GM18499 (cell line): ENCODE data around the gene NFATC1.

ENCODE experiments used
- ATAC-seq: cut with Tn5 transposase; IDR thresholded peaks from one replicate; pipeline ENCODE4 v1.9.1; 2021; ENCODE audit warnings: moderate number of reproducible peaks; ENCODE audit not compliant: insufficient read depth, unreplicated experiment

The NFATC1 gene

DNA sequence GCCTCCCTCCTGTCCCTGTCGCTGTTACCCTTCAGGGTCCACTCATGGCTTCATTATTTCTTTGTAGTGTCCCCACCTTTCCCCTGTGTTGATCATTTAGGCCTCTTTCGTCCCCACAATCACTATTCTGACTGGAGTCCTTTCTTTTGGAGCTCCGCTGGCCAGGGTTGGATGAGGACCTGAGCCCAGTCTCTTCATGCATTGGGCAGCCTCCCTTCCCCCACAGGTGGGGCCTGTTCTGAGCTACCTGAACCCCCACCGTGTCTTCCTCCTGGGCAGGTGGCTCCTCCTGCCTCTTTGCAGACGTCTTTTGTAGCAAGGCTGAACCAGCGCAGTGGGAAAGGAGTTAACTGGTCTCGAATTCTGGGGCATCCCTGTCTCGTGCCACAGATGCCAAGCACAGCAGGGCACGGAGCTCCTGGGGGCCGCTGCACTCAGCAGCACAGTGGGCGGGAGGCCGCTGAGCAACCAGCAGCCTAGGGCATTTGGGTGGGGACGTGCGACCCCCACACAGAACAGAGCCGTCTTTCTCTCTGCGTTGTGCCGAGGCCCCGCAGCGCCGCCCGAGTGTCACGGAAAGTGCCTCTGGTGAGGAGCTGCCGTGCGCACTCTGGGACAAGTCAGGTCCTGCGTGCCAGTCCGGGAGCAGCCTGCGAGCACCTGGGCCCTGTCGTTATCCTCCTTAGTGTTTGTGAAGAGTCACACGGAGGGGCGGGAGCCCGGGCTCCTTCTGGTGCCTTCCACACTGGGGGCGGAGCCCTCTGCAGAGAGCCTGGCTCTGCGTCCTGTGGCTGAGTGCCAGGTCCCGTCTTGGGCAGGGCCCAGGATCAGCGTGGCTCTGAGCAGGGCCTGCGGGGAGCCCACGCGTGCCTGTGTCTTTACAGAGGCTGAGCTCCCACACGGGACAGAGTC is 130.1 kb downstream of the NFATC1 start:
- no peak for ATAC-seq

DNA sequence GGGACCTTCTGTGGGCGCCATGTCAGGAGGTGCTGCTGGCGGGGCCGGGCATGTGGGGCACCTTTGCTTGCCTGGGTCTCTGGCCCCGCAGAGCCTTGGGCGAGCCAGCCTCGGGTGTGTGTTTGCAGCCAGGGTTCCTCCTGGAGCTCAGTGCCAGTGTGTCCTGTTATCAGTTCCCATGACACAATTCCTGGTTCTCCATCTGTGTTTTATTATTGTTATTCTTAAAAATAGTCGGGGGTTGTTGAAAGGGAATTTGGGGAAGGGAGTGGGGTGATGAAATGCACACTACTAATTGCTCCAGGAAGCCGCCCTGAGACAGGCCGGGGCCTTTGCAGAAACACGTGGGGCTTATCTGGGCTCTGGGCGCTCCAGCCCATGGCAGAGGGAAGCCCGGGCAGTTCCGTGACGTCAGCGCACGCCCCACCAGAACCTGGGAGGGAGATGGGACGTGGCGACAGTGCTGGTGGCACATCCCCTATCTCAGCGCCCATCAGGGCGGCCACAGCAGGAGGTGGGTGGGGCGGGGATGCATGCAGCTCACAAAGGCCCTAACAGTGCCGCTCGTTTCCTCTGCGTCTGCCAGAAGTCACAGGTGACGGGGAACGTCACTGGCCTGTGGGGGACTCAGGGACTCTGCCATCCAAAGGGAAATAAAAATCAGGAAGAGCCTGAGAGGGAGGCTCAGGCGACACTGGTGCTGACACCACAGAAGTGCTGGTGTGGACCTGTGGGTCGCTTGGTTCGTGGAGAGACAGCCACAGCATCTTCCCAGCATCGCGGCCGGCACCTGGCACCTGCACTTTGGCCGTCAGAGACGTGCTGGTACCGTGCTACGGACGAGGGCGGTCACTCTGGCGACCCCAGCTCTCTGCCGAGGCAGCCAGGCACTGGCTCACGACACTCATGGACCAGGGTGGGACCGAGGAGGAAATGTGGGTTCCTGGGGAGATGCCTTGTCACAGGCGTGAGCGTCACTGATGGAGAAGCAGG is 131.0 kb downstream of the NFATC1 start:
- ATAC-seq, result no peak

DNA sequence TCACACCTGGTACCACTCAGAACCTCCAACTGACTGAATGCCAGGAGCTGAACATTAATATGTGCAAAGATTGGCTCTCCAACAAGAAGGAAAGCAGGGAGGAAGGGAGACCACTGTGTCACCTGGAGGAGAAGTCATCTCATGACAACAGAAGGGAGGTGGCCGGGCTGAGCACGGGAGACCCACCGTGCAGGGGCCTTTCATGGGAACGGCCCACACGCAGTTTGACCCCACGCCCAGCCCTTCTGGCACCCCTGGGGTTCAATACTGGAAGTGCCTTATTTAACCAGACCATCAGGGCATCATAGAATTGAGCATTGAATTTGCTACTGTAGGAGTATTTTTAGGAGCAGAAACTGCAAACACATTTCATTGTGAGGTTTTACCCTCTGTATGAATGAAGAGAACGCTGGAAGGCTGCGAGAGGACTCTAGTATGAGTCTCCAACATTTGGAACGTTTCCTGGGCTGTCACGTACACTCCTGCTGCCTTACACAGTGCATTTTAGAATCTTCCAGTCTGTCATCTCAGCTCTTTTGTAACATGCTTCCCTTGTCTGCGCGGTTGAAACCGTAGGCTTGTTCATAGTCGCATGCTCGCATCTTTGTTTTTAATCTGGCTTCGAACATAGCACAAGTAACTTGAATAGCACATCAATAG is 132.1 kb downstream of the NFATC1 start:
- ATAC-seq, result no peak

DNA sequence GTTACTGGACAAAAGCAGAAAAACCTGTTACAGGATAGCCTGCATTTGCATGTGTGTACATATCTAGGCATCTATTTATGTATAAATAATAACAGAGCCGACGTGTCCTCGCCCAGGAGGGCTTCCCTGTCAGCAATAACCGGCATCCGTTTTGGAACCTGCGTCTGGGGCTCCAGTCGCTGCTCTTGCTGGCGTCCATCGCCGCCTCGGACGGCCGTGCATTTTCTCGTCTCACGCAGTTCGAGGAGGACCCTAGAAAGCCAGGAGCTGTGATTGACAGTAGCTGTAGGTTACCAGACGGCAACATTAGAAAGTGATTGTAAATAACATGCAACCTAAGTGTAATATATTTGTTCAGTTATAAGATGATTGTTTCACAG is 132.6 kb downstream of the NFATC1 start:
- ATAC-seq, result no peak

DNA sequence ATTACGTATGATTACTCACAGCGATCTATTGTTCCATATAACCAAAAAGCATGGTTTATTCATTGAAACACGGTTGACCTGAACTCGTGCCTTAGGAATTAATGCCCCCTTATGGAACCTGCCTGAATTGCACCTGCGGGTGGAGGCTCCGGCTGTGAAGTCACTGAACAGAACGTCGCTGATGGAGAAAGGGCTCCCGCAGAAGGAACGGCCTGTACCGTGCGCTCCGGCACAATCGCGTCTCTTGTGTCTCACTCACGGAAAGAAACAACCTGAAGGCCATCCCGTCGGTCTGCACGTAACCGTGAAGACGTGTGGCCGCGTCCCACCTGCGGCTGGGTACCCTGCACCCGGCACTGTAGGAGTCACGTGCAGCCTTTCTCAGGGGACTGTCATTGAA is 133.1 kb downstream of the NFATC1 start:
- ATAC-seq, result no peak

DNA sequence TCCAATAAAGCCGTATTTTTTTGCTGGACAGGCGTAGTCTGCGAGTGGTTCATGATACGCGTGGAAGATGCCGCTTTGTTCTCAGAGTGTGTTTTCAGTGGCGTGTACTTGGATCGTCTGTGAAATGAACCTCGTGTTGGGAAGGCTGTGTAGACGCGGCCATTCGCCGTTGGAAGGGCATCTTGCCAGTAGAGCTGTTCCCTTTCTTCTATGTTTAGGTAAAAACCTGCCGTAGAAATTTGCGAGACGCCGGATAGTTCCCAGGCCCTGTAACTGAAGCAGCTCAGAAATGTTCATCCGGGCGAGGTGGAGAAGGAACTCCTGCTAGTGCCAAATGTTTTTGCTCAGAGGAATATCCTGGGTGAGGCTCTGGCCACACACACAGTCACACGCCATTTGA is 133.6 kb downstream of the NFATC1 start:
- no peak for ATAC-seq

DNA sequence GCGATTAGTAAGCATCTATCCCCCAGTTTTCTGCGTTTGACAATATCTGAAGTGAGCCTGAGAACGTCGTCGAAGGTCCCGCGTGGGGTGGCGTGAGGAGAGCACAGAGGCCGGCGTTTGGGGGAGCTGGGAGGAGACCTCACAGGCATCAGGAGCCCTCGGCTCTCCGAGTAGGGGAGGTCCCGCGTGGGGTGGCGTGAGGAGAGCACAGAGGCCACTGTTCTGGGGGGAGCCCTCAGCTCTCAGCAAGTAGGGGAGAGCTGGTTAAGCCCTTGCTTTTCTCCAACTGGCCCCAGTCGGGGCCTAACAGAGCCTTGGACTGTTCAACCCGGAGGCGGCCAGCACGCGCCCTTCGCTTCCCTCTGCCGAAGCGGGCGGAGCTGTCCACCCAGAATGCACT is 134.3 kb downstream of the NFATC1 start:
- ATAC-seq, result no peak

DNA sequence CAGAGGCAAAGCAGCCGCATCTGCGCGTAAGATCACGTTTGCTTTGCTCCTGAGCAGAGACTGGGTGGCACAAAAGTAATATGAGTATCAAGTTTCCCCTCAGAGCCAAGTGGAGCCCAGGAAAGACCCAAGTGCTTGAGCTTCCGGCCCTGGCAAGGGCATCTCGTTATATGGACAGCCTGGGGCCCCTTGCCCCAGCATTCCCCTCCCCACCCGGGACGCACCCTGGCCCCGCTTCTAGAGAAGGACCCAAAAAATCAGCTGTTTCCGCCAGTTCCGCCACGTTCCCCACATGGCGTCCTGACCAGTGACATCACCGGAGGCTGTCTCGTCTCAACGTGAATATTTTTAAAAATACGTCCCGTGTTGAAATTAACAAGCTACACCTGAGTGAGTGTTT is 135.1 kb downstream of the NFATC1 start:
- ATAC-seq, result no peak

DNA sequence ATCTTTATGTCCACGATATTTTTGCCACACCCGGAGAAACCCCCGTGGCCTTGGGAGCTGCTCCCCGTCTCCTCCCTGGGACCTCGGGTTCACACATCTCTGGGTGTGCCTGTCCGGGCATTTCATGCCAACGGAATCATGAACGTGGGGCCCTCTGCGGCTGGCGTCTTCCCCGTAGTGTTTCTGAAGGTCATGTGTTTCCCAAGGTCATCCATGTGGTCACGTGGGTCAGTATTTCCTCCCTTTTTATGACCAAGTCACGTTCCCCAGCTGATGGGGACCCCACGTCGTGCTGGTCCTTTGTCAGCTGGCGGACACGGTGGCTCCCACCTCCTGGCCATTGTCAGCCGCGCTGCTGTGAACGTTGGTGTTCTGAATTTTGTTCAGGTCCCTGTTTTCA is 135.7 kb downstream of the NFATC1 start:
- ATAC-seq, result no peak

DNA sequence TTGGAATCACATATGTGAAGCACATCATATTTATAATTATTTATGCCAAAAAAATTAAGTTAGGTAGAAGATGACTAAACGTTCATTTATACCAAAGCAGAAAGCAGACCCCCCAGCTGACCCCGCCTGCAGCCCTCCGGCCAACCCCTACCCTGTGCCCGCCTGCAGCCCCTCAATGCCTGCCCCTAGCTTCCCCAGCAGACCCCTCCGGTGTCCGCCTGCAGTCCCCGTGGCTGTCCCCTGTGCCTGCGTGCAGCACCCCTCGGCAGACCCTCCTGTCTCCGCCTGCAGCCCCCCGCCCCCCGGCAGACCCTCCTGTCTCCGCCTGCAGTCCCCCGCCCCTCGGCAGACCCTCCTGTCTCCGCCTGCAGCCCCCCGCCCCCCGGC is 136.2 kb downstream of the NFATC1 start:
- no peak for ATAC-seq

DNA sequence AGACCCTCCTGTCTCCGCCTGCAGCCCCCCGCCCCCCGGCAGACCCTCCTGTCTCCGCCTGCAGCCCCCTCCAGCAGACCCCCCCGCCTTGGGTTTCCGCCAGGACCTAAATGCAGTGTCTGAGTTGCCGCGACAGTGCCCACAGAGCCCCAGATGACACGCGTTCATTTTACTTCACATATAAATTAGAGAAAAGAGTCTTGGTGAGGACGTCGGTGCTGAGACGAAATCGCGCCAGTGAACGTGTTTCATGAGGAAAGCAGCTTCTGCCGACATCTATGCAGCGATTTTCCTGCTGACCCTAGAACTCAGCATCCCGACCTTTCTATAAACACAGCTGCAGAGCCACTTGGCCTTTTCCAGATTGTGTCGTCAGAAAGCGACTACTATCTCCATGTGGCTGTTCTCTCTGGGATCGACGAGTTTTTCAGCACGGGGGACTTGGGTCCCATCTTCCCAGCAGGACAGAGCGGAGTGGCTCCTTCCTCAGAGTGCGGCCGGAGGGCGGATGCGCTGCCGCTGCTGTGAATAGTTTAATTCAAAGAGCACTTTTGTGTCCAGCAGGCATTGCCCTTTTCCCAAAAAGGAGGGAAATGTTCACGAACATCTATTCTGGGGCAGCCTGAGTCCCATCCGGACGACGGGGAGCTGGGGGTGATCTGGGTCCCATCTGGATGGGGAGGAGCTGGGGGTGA is 136.7 kb downstream of the NFATC1 start:
- ATAC-seq, result no peak

DNA sequence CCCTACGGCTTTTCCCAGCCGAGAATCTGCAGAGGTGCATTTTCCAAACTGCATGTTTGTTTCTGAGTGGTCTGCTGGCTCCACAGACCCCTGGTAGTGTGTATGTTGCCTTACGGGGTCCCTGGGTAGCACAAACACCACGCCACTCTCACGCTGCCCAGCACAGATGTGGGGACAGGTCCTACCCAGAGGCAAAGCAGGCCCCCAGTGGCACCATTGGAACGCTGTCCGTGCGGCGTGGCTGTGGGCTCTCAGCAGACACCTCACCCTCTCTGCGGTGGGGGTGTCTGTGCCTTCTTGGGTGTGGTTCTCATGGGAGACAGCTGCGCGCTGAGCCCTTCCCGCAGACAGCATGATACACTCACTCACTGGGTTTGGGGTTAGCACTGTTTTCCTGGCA is 137.4 kb downstream of the NFATC1 start:
- no peak for ATAC-seq

DNA sequence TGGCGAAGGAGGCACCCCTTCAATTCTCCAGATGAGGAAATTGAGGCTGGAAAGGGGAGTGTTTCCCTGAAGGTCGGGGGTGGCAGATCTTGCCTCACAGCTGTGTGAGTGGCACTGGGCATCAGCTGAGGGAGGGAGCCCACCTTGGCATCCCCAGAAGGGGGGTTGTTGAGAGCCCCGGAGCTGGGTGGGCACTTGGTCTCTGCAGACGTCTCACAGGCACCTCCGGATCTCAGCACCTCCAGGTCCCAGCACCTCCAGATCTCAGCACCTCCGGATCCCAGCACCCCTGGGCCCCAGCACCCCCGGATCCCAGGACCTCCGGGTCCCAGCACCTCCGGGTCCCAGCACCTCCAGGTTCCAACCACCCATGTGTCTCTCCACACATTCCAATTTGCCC is 137.9 kb downstream of the NFATC1 start:
- ATAC-seq, result no peak

DNA sequence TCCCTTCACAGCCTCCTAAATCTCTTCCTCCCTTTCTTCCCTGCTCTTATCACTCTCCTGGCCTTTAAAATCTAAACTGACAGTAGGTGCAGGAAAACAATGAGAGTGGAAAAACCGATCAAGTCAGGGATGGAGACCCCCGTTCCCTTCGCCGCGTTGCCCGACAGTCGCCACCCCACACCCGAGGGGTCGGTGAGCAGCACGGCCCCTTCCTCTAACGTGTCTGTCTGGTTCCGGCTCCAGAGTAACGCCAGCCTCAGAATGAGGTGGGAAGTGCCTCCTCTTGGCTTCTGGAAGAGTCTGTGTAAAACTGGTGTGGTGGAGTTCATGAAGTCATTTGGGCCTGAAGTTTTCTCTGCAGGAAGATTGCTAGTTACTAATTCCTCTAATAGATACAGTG is 138.6 kb downstream of the NFATC1 start:
- ATAC-seq, result no peak

DNA sequence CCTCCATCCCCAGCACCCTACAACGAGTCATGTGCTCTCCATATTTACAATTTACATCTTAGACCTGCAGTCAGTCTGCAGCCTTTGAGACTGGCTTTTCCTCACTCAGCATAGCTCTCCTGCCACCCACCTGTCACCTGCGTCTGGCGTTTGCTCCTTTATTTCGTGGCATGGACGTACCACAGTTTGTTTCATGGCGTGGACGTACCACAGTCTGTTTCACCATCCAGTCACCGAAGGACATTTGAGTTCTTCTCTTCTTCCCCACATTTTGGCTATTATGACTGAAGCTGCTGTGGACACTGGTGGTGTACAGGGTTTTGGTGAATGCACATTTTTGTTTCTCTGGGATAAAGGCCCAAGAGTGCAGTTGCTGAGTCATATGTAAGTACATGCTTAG is 142.0 kb downstream of the NFATC1 start:
- ATAC-seq, result no peak

DNA sequence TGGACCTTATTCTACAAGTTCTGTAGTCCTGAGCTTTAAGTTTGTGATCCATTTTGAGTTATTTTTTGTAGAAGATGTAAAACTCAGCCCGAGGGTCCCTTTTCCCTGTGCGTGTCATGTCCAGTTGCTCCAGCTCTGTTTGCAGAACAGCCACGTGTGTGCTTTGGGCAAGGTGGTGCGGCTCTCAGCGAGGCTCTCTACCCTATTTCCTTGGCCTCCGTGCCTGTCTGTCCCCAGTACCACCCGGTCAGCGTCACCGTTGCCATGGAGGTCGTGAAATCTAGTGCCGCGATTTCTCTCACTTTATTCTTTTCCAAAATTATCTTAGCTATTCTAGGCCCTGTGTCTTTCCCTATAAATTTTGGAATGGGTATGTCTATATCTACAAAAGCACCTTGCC is 142.9 kb downstream of the NFATC1 start:
- ATAC-seq, result no peak

DNA sequence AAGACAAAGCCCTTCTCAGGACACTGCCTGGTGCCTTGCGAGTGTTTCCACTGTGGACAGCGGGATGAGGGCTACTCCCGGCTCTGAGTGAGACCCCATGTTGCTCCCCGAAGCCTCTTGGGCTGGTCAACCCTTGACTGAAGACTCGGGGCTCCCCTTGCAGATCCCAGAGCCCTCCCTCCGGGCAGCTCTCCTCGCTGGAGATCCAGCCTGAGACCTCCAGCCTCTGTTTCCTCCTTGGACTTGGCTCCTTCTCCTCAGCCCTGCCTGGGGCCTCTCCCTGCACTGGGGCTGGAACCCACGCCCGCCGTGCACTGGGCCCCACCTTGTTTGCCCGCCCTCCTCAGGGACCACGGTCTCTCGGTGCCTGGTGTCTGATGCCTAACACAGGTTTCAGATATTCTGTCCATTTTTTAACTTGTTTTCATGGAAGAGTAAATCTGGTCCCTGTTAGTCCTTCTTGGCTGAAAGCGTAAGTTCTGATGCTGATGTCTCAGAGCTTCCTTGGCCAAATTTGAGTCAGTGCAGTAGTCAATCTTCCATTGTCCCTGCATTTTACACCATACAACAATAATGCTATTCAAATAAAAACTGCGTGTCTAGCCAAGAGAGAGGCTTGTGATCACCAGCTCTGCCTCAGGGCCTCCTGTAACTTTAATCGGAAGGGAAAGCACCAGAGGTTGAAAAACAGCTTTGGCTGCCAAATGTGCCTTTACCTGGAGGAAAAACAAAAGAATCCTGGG is 144.6 kb downstream of the NFATC1 start:
- no peak for ATAC-seq

DNA sequence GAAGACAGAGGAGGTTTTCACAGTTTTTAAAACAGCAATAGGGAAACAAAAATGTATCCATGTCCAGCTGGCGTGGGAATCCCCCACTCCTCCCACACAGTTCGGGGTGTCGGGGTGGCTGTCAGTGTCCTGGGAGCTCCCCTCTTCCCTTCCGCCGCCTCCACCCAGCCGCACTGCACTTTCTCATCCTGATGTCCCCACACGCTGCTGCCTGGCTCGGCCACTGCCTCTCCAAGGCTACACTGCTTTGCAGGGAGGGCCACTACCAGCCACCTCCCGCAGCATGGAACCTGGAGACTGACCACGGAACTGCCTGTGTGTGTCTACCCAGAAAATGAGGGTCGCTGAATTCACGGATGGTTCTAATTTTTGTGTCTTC is 145.2 kb downstream of the NFATC1 start:
- no peak for ATAC-seq

DNA sequence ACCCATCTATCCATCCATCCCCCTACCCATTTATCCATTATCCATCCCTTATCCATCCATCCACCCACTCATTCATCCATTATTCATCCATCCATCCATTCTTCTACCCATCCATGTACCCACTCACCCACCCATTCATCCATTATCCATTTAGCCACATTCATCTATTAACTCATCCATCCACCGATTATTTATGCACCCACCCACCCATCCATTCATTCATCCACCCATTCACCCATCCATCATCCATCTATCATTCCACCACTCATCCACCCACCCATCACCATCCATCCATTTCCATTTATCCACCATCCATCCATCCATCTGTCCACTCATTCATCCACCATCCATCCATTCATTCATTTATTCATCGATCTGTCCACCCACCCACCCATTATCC is 146.5 kb downstream of the NFATC1 start:
- ATAC-seq, result no peak
